AG04449 (cell line): ENCODE measurements around the gene CST9L.

Experiments
- CTCF ChIA-PET: fragments of 350-600 bp; formaldehyde crosslinking; extraction: SDS; loops from one replicate; lab custom pipeline; 2021; ENCODE audit warnings: antibody characterized with exemption; lab: Yijun Ruan, JAX
- POLR2A ChIA-PET: fragments of 400-600, 350-600 bp; formaldehyde crosslinking; extraction: SDS; loops from one replicate; lab custom pipeline; 2020; ENCODE audit warnings: antibody characterized with exemption, inconsistent platforms; lab: Yijun Ruan, JAX
- DNase-seq: peaks from one replicate; pipeline ENCODE4 v3.0.0-alpha.2; 2010; ENCODE audit warnings: low read depth, low spot score
- H3K4me3 ChIP-seq: 2 replicates; pipeline ENCODE4 v1.5.1; 2011; ENCODE audit warnings: low read depth, mild to moderate bottlenecking, control low read depth, low read length
- TF ChIP-seq, protein P1 (sequence below): IDR thresholded peaks from one replicate; pipeline ENCODE4 v1.5.1; 2011; ENCODE audit warnings: mild to moderate bottlenecking, moderate library complexity, low read length, control low read depth, inconsistent platforms; ENCODE audit not compliant: insufficient read depth; ENCODE audit errors: missing control alignments

Gene CST9L

DNA sequence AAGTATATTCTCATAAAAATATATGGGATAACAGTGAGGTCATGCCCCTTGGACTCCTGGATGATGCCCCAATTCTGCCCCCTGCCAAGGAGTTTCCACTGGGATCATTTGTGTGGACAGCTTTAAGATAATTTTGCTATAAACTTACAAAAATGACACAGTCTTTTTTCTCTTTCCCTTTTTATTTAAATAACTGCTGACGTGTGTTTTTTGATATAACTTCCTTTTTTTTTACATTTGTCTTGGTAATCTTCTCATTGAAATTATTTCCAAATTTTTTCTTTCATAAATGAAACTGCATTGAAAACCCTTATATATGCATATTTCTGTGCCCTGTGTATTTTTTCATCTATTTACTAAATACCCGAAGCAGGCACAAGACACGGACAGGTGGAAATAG, 31.3 kb downstream of the CST9L start:
- POLR2A ChIA-PET = no interaction called here
- CTCF ChIA-PET = no interaction called here
- no peak overlapping the region for H3K4me3 ChIP-seq
- TF ChIP-seq, protein P1, sequence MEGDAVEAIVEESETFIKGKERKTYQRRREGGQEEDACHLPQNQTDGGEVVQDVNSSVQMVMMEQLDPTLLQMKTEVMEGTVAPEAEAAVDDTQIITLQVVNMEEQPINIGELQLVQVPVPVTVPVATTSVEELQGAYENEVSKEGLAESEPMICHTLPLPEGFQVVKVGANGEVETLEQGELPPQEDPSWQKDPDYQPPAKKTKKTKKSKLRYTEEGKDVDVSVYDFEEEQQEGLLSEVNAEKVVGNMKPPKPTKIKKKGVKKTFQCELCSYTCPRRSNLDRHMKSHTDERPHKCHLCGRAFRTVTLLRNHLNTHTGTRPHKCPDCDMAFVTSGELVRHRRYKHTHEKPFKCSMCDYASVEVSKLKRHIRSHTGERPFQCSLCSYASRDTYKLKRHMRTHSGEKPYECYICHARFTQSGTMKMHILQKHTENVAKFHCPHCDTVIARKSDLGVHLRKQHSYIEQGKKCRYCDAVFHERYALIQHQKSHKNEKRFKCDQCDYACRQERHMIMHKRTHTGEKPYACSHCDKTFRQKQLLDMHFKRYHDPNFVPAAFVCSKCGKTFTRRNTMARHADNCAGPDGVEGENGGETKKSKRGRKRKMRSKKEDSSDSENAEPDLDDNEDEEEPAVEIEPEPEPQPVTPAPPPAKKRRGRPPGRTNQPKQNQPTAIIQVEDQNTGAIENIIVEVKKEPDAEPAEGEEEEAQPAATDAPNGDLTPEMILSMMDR = no peak
- DNase-seq = no peak

- POLR2A ChIA-PET = no interaction called here
- H3K4me3 ChIP-seq = no peak overlapping the region
- TF ChIP-seq, protein P1 = no peak
- CTCF ChIA-PET = no interaction called here
- no peak for DNase-seq
These were observed 31.8 kb downstream of the CST9L start for GRCh38 chr20:23536328-23536974.

DNA sequence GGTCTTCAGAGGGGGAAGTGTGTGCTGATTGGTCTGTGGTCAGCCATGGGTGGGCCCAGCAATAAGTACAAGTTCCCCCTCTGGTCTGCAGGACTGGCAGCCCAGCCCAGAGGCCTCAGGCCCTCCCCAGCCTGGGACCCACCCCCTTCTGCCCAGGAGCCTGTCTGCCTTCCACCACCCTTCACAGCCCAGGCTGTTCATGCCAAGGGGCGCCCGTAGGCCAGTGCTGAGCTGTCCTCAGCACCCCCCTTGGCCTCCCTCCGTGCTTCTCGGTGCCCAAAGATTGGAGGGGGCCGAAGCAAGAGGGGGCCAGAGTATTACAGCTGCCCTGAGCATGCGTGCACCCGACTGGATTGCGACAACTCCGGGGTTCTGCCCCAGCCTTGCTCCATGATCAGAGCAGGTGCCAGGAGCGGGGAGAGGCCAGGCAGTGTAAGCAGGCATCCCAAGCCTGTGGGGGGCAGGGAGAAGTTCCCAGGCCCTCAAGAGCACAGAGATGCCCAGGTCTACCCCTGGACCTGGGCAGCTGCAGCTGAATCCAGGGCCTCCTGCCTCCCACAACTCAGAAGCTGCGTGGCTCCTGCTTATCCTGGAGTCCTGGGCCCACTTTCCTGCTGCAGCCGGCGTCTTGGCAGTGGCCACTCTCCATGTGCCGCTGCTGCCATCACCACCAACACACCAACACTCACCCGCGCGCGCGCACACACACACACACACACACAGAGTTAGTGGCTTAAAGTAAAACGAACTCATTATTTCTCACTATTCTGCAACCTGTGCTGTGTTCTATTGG, 33.3 kb downstream of the CST9L start:
- TF ChIP-seq, protein P1 = no peak
- ChIA-PET POLR2A (no interaction called here), CTCF (no interaction called here)
- no peak for DNase-seq
- H3K4me3 ChIP-seq = no peak overlapping the region

- H3K4me3 ChIP-seq = no peak overlapping the region
- CTCF ChIA-PET = no interaction called here
These were observed 35.1 kb downstream of the CST9L start for GRCh38 chr20:23533161-23533560.

GRCh38 chr20:23532533-23532932, 35.8 kb downstream of the CST9L start:
- POLR2A ChIA-PET = no interaction called here
- H3K4me3 ChIP-seq = no peak overlapping the region
- no peak for DNase-seq
- CTCF ChIA-PET = no interaction called here
- TF ChIP-seq, protein P1 = no peak

More at GRCh38 chr20:23533161-23533560, 35.1 kb downstream of the CST9L start:
- POLR2A ChIA-PET = no interaction called here
- TF ChIP-seq, protein P1 = no peak
- no peak for DNase-seq

DNA sequence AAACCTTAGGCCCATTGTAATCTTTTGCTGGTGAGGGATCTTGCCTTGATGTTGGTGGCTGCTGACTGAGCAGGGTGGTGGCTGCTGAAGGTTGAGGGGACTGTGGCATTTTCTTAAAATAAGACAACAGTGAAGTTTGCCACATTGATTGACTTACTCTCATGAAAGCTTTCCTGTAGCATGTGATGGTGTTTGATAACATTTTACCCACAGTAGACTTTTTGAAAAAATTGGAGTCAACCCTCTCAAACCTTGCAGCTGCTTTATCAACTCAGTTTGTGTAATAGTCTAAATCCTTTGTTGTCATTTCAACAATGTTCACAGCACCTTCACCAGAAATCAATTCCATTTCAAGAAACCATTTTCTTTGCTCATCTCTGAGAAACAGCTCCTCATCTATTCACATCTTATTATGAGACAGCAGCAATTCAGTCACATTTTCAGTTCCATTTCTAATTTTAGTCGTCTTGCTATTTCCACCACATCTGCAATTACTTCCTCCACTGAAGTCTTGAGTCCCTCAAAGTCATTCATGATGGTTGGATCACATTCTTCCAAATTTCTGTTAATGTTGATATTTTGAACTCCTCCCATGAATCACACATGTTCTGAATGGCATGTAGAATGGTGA, 37.2 kb downstream of the CST9L start:
- ChIA-PET CTCF (no interaction called here), POLR2A (no interaction called here)
- DNase-seq = no peak
- TF ChIP-seq, protein P1 = no peak
- H3K4me3 ChIP-seq = no peak overlapping the region
